Measurements from ENCODE around the gene ZBTB46.

The ZBTB46 gene

GRCh38 chr20:63708301-63709148, 122.5 kb downstream of the ZBTB46 start:
- TF ChIP-seq, protein P1, sequence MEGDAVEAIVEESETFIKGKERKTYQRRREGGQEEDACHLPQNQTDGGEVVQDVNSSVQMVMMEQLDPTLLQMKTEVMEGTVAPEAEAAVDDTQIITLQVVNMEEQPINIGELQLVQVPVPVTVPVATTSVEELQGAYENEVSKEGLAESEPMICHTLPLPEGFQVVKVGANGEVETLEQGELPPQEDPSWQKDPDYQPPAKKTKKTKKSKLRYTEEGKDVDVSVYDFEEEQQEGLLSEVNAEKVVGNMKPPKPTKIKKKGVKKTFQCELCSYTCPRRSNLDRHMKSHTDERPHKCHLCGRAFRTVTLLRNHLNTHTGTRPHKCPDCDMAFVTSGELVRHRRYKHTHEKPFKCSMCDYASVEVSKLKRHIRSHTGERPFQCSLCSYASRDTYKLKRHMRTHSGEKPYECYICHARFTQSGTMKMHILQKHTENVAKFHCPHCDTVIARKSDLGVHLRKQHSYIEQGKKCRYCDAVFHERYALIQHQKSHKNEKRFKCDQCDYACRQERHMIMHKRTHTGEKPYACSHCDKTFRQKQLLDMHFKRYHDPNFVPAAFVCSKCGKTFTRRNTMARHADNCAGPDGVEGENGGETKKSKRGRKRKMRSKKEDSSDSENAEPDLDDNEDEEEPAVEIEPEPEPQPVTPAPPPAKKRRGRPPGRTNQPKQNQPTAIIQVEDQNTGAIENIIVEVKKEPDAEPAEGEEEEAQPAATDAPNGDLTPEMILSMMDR (IDR thresholded peaks at IDR 0.05), result no peak

DNA sequence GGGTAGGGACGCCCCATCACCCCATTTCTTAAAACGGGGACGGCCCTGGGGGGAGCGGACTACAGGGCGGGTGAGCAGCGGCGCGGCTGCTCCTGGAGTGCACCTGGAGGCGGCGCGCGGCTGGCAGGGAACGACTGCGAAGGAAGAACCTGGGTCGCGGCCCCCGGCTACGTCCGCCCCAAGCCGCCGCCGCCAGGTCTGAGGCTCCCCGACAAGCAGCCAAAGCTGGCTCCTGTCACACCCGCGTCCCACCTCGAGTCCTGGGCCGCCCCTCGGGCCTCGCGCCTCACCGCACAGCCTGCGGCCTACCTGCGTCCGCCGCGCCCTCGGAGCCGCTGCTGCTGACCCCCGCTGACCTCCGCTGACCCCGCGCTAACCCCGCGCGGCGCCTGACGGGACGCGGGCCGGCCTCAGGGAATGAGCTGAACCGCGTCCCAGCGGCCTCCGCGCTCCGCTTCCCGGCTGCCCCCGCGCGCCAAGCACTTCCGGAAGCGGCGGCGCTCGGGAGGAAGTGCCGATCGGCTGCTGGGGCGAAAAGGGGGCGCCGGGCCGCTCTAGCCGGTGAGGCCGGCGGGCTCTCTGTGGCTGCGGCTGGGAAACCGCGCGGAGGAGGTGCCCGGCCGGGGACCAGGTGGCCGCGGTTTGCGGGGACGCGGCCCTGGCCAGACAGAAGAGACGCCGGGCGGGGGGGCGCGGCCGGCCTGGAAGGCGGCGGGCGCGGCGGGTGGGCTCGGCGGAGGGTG, 123.3 kb downstream of the ZBTB46 start, which contains the start of the genes ARFRP1 and ZGPAT:
Gene ARFRP1 (minus strand): TSS at position 419 of the 743 bp plus-strand sequence. CDS start 885 bp downstream, outside the sequence.
Gene ZGPAT (plus strand): TSS at position 482 of the 743 bp plus-strand sequence. CDS start 542 bp downstream, outside the sequence.
- TF ChIP-seq, protein P1 (IDR thresholded peaks at IDR 0.05), result no peak

DNA sequence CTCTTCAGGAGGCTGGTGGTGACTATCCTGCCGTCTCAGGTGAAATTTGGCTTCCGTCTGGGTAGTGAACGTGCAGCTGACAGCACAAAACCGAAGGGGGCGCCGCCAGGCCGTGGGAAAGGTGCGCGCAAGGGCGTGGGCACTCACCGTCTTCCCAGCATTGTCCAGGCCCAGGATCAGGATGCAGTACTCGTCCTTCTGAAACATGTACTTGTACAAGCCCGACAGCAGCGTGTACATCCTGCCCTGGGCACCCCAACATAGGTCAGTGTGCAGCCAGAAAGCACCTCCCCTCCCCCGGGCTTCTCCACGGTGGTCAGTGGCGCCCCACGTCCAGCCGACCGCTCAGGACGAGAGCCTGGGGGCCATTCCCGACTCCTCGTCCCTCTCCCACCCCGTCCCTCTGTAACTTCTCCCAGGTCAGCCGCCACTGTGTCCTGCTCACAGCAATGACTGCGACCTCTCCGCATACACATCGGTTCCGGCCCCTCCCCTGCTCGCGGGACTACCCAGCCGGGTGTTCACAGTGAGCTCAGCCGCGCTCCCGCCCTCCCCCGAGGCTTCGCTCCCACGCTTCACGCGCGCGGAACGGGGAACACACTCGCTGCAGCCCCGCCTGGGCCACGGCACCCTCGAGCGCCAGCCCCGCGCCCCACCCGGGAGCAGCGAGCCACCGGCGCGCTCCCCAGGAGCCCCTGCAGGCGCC, 124.1 kb downstream of the ZBTB46 start:
- TF ChIP-seq, protein P1 (IDR thresholded peaks at IDR 0.05), result peak; percentile 66

- TF ChIP-seq, protein P1 (IDR thresholded peaks at IDR 0.05), result no peak
These were observed 124.9 kb downstream of the ZBTB46 start for GRCh38 chr20:63706027-63706695.

DNA sequence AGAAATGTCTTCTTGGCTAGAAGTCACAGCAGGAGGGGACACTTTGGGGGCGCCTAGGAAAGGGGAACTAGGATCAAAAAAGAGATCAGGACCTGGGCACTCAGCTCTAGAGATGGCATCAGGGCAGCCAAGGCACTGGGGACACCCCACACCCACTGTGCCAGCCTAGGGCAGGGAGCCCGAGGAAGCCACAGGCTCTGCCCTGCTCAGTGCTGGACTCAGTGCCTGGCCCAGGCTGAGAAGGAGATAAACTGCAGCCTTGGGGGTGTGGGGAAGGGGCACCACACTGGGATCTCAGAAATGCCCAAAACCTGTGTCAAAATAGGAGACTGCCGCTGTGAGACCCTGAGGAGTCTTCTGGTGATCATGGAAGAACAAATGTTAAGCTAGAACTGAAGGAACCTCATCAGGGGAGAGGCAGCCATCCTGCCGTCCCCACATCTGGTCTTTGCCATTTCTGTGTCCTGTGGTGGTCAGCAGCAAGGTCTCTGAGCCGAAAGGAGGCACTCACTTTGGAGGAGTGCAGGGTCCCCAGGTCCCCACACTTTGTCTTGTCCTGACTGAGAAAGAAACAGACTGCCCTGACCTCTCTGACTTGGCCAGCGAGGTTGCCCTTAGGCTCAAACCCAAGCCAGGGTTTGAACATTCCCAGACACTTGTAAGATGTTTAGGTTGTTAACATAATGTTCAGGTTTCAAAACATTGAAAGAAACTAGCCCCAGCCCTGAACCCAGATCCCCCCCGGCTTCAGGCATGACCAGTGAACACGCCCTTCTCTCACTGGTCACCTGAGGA, 125.6 kb downstream of the ZBTB46 start:
- TF ChIP-seq, protein P1 (IDR thresholded peaks at IDR 0.05), result no peak

- TF ChIP-seq, protein P1 (IDR thresholded peaks at IDR 0.05), result no peak
These were observed 126.3 kb downstream of the ZBTB46 start for GRCh38 chr20:63704749-63705117.
